GM12878 (cell line): ENCODE measurements around the gene MRPS25. TPM values are rescaled to one million over a fixed set of nuclear protein-coding genes. Genes with fewer than 3 reads are reported as not detected.

Experiments used
- BACH1 ChIP-seq: fragments of 450-650 bp; IDR thresholded peaks from 2 replicates; pipeline ENCODE4 v1.6.1; 2017; ENCODE audit warnings: mild to moderate bottlenecking, borderline replicate concordance
- CREB1 ChIP-seq: IDR thresholded peaks from 2 replicates; pipeline ENCODE4 v1.6.1; 2012; ENCODE audit warnings: low read depth, mild to moderate bottlenecking, inconsistent platforms
- GATAD2B ChIP-seq: fragments of 450-650 bp; conservative IDR thresholded peaks from 2 replicates; pipeline ENCODE4 v1.6.1; 2017; ENCODE audit warnings: low read depth, mild to moderate bottlenecking, moderate library complexity
- MEF2B ChIP-seq: fragments of 450-650 bp; IDR thresholded peaks from 2 replicates; pipeline ENCODE4 v1.6.1; 2018; ENCODE audit warnings: mild to moderate bottlenecking, moderate library complexity; ENCODE audit not compliant: partially characterized antibody, poor library complexity, severe bottlenecking
- MTA2 ChIP-seq: fragments of 450-650 bp; IDR thresholded peaks from 2 replicates; pipeline ENCODE4 v1.6.1; 2016; ENCODE audit warnings: low read depth, mild to moderate bottlenecking, moderate library complexity
- SMARCA5 ChIP-seq: fragments of 450-650 bp; IDR thresholded peaks from 2 replicates; pipeline ENCODE4 v1.6.1; 2017; ENCODE audit warnings: mild to moderate bottlenecking
- ZNF592 ChIP-seq: fragments of 450-650 bp; IDR thresholded peaks from 2 replicates; pipeline ENCODE4 v1.6.1; 2017; ENCODE audit warnings: mild to moderate bottlenecking, moderate library complexity
- polyA plus RNA-seq, 11 experiments: library from polyadenylated mRNA; depleted of rRNA in 4 of 11; unstranded in 6 of 11; stranded (reverse) in 5 of 11; fragments of >200 nt; fragmentation: Nextera tagmentation in 4 of 11; fragmentation: Illumina TruSeq in 1 of 11; extraction: Ambion mirVana in 4 of 11; extraction: Trizol in 1 of 11; gene quantifications; 1 replicate in 1 of 11; 2 replicates in 10 of 11; pipeline versions ENCODE4 v1.2.1 to v1.2.3, GENCODE V29; 2011 to 2016; ENCODE audit warnings: inconsistent platforms in 2 of 11, missing spikeins in 2 of 11, low read depth in 1 of 11
- total RNA-seq, 4 experiments: library from RNA; depleted of rRNA in 3 of 4; stranded (reverse); fragments of >200 nt in 3 of 4; fragmentation: Illumina TruSeq in 1 of 4; extraction: Trizol in 1 of 4; gene quantifications; 2 replicates each; pipeline versions ENCODE4 v1.2.1 to v1.2.3, GENCODE V29; 2013 to 2021
- TF ChIP-seq, protein P1 (sequence below): fragments of 450-650 bp; conservative IDR thresholded peaks from 2 replicates; pipeline ENCODE4 v1.6.1; 2017; ENCODE audit warnings: mild to moderate bottlenecking, moderate library complexity
- TF ChIP-seq, protein P2 (sequence below): fragments of 450-650 bp; IDR thresholded peaks from 2 replicates; pipeline ENCODE4 v1.6.1; 2017; ENCODE audit warnings: mild to moderate bottlenecking
- TF ChIP-seq, protein P3 (sequence below): IDR thresholded peaks from 2 replicates; pipeline ENCODE4 v1.6.1; 2012; ENCODE audit warnings: low read depth, low read length, improper control_type of control experiment
- TF ChIP-seq, protein P4 (sequence below): fragments of 450-650 bp; formaldehyde crosslinking; IDR thresholded peaks from 2 replicates; pipeline ENCODE4 v1.5.0; 2022; ENCODE audit warnings: mild to moderate bottlenecking, missing genetic modification characterization
- TF ChIP-seq, protein P5 (sequence below): IDR thresholded peaks from 2 replicates; pipeline ENCODE4 v1.6.1; 2011; ENCODE audit warnings: mild to moderate bottlenecking, low read depth, low read length, moderate library complexity; ENCODE audit not compliant: insufficient replicate concordance

Gene MRPS25
- total and polyA plus RNA-seq, 10 of the 15 experiments (the other 5 are each of a cell fraction or from before 2014, with no cell fraction given) = 17.0 to 114 (median 62.2) TPM

GRCh38 chr3:15064835-15065549 is at the start of gene MRPS25 (continued):
- TF ChIP-seq, protein P1, sequence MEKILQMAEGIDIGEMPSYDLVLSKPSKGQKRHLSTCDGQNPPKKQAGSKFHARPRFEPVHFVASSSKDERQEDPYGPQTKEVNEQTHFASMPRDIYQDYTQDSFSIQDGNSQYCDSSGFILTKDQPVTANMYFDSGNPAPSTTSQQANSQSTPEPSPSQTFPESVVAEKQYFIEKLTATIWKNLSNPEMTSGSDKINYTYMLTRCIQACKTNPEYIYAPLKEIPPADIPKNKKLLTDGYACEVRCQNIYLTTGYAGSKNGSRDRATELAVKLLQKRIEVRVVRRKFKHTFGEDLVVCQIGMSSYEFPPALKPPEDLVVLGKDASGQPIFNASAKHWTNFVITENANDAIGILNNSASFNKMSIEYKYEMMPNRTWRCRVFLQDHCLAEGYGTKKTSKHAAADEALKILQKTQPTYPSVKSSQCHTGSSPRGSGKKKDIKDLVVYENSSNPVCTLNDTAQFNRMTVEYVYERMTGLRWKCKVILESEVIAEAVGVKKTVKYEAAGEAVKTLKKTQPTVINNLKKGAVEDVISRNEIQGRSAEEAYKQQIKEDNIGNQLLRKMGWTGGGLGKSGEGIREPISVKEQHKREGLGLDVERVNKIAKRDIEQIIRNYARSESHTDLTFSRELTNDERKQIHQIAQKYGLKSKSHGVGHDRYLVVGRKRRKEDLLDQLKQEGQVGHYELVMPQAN = peak; percentile 89
- no peak for TF ChIP-seq MTA2
- TF ChIP-seq, protein P2, sequence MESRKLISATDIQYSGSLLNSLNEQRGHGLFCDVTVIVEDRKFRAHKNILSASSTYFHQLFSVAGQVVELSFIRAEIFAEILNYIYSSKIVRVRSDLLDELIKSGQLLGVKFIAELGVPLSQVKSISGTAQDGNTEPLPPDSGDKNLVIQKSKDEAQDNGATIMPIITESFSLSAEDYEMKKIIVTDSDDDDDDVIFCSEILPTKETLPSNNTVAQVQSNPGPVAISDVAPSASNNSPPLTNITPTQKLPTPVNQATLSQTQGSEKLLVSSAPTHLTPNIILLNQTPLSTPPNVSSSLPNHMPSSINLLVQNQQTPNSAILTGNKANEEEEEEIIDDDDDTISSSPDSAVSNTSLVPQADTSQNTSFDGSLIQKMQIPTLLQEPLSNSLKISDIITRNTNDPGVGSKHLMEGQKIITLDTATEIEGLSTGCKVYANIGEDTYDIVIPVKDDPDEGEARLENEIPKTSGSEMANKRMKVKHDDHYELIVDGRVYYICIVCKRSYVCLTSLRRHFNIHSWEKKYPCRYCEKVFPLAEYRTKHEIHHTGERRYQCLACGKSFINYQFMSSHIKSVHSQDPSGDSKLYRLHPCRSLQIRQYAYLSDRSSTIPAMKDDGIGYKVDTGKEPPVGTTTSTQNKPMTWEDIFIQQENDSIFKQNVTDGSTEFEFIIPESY = no peak
- TF ChIP-seq, protein P3, sequence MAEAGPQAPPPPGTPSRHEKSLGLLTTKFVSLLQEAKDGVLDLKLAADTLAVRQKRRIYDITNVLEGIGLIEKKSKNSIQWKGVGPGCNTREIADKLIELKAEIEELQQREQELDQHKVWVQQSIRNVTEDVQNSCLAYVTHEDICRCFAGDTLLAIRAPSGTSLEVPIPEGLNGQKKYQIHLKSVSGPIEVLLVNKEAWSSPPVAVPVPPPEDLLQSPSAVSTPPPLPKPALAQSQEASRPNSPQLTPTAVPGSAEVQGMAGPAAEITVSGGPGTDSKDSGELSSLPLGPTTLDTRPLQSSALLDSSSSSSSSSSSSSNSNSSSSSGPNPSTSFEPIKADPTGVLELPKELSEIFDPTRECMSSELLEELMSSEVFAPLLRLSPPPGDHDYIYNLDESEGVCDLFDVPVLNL = 0 out of 2 replicates have a peak, but pooled peaks have one; percentile 44
- TF ChIP-seq, protein P4, sequence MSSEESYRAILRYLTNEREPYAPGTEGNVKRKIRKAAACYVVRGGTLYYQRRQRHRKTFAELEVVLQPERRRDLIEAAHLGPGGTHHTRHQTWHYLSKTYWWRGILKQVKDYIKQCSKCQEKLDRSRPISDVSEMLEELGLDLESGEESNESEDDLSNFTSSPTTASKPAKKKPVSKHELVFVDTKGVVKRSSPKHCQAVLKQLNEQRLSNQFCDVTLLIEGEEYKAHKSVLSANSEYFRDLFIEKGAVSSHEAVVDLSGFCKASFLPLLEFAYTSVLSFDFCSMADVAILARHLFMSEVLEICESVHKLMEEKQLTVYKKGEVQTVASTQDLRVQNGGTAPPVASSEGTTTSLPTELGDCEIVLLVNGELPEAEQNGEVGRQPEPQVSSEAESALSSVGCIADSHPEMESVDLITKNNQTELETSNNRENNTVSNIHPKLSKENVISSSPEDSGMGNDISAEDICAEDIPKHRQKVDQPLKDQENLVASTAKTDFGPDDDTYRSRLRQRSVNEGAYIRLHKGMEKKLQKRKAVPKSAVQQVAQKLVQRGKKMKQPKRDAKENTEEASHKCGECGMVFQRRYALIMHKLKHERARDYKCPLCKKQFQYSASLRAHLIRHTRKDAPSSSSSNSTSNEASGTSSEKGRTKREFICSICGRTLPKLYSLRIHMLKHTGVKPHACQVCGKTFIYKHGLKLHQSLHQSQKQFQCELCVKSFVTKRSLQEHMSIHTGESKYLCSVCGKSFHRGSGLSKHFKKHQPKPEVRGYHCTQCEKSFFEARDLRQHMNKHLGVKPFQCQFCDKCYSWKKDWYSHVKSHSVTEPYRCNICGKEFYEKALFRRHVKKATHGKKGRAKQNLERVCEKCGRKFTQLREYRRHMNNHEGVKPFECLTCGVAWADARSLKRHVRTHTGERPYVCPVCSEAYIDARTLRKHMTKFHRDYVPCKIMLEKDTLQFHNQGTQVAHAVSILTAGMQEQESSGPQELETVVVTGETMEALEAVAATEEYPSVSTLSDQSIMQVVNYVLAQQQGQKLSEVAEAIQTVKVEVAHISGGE = no peak
- TF ChIP-seq ZNF592 = no peak
- TF ChIP-seq MEF2B = no peak
- TF ChIP-seq SMARCA5 = 0 out of 2 replicates have a peak, but pooled peaks have one; percentile 55
- peak; percentile 92 for TF ChIP-seq BACH1
- peak; percentile 73; the same call in 1 of the 2 replicates for TF ChIP-seq GATAD2B
- peak; percentile 71; the same call in 1 of the 2 replicates for TF ChIP-seq CREB1
- TF ChIP-seq, protein P5, sequence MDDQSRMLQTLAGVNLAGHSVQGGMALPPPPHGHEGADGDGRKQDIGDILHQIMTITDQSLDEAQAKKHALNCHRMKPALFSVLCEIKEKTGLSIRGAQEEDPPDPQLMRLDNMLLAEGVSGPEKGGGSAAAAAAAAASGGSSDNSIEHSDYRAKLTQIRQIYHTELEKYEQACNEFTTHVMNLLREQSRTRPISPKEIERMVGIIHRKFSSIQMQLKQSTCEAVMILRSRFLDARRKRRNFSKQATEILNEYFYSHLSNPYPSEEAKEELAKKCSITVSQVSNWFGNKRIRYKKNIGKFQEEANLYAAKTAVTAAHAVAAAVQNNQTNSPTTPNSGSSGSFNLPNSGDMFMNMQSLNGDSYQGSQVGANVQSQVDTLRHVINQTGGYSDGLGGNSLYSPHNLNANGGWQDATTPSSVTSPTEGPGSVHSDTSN = no peak
